K562 (cell line): ENCODE results near the gene COG4. TPM values are rescaled to one million over a fixed set of nuclear protein-coding genes. Genes with fewer than 3 reads are reported as not detected.
A peak's percentile ranks its signal among the peaks of the same experiment; 100 is the strongest.

Source experiments
- CHCHD3 ChIP-seq: fragments of 250-450 bp; sonication (Bioruptor Pico); IDR thresholded peaks from 2 replicates; pipeline ENCODE4 v2.1.2; 2022; ENCODE audit warnings: mild to moderate bottlenecking
- ELF2 ChIP-seq: fragments of 250-450 bp; sonication (Bioruptor Pico); IDR thresholded peaks from 2 replicates; pipeline ENCODE4 v1.5.0; 2021; ENCODE audit warnings: mild to moderate bottlenecking
- FOXJ2 ChIP-seq: fragments of 200-800 bp; sonication (Bioruptor generic); IDR thresholded peaks from 2 replicates; pipeline ENCODE4 v1.6.1; 2016; ENCODE audit warnings: missing genetic modification characterization, missing compliant biosample characterization
- GABPB1 ChIP-seq: sonication (generic); formaldehyde crosslinking; IDR thresholded peaks from 2 replicates; pipeline ENCODE4 v1.8.0; 2022; ENCODE audit warnings: mild to moderate bottlenecking, missing genetic modification reagents
- HNRNPLL ChIP-seq: fragments of 200-400 bp; formaldehyde crosslinking; IDR thresholded peaks from 2 replicates; pipeline ENCODE4 v1.6.1; 2017; ENCODE audit warnings: low read length, low read depth, mild to moderate bottlenecking; ENCODE audit not compliant: poor library complexity, severe bottlenecking
- NCOA1 ChIP-seq: fragments of 450-650 bp; IDR thresholded peaks from 2 replicates; pipeline ENCODE4 v1.6.1; 2016; ENCODE audit warnings: low read depth
- NCOA4 ChIP-seq: fragments of 450-650 bp; IDR thresholded peaks from 2 replicates; pipeline ENCODE4 v1.6.1; 2018; ENCODE audit warnings: mild to moderate bottlenecking; ENCODE audit not compliant: partially characterized antibody
- PCBP1 ChIP-seq: fragments of 200-400 bp; formaldehyde crosslinking; IDR thresholded peaks from 2 replicates; pipeline ENCODE4 v1.6.1; 2018; ENCODE audit warnings: mild to moderate bottlenecking, low read depth, low read length; ENCODE audit not compliant: poor library complexity, severe bottlenecking
- PCBP2 ChIP-seq: fragments of 200-400 bp; formaldehyde crosslinking; IDR thresholded peaks from 2 replicates; pipeline ENCODE4 v1.6.1; 2018; ENCODE audit warnings: low read length, low read depth, mild to moderate bottlenecking, moderate library complexity; ENCODE audit not compliant: poor library complexity, severe bottlenecking
- SMAD4 ChIP-seq: fragments of 250-450 bp; sonication (Bioruptor Pico); conservative IDR thresholded peaks from 2 replicates; pipeline ENCODE4 v1.8.0; 2021; ENCODE audit warnings: inconsistent platforms, mild to moderate bottlenecking, moderate library complexity
- ZNF175 ChIP-seq: fragments of 200-800 bp; sonication (Bioruptor generic); IDR thresholded peaks from 2 replicates; pipeline ENCODE4 v1.6.1; 2016; ENCODE audit warnings: low read depth, mild to moderate bottlenecking, missing genetic modification characterization, missing compliant biosample characterization
- ZNF764 ChIP-seq: fragments of 250-450 bp; sonication (Bioruptor Pico); IDR thresholded peaks from 2 replicates; pipeline ENCODE4 v1.4.0; 2020; ENCODE audit warnings: low read depth, mild to moderate bottlenecking, moderate library complexity
- ZNF766 ChIP-seq: fragments of 200-800 bp; sonication (Bioruptor generic); conservative IDR thresholded peaks from 2 replicates; pipeline ENCODE4 v1.6.1; 2016; ENCODE audit warnings: missing genetic modification characterization, missing compliant biosample characterization
- polyA plus RNA-seq, 8 experiments: library from polyadenylated mRNA; depleted of rRNA in 4 of 8; stranded (reverse) in 5 of 8; unstranded in 3 of 8; fragments of >200 nt; fragmentation: Nextera tagmentation in 2 of 8; fragmentation: Illumina TruSeq in 1 of 8; extraction: Ambion mirVana in 2 of 8; extraction: Trizol in 1 of 8; gene quantifications; 2 replicates each; pipeline versions ENCODE4 v1.2.1 to v1.2.3, GENCODE V29; 2011 to 2014; ENCODE audit warnings: inconsistent platforms in 1 of 8, missing spikeins in 1 of 8
- total RNA-seq, 7 experiments: library from RNA; depleted of rRNA in 6 of 7; stranded (reverse); fragments of >200 nt in 6 of 7; fragmentation: Illumina TruSeq in 2 of 7; extraction: Trizol in 2 of 7; gene quantifications; 2 replicates each; pipeline versions ENCODE4 v1.2.1 to v1.2.3, GENCODE V29; 2011 to 2021; ENCODE audit warnings: low replicate concordance in 1 of 7
- TF ChIP-seq, protein P1 (sequence below): fragments of 250-450 bp; sonication (Bioruptor Pico); IDR thresholded peaks from 2 replicates; pipeline ENCODE4 v1.5.0; 2021; ENCODE audit warnings: mild to moderate bottlenecking, borderline replicate concordance
- TF ChIP-seq, protein P2 (sequence below): fragments of 450-650 bp; IDR thresholded peaks from 2 replicates; pipeline ENCODE4 v1.7.0; 2016; ENCODE audit warnings: borderline replicate concordance
- TF ChIP-seq, protein P3 (sequence below): fragments of 250-450 bp; sonication (Bioruptor Pico); IDR thresholded peaks from 2 replicates; pipeline ENCODE4 v1.5.0; 2021
- TF ChIP-seq, protein P4 (sequence below): fragments of 450-650 bp; formaldehyde crosslinking; conservative IDR thresholded peaks from 2 replicates; pipeline ENCODE4 v1.4.0; 2022; ENCODE audit warnings: mild to moderate bottlenecking, missing genetic modification characterization
- TF ChIP-seq, protein P5 (sequence below), 2 experiments: fragments of 450-650 bp; conservative IDR thresholded peaks; 2 replicates each; pipeline ENCODE4 v1.6.1; 2017; ENCODE audit warnings: mild to moderate bottlenecking in 2 of 2, moderate library complexity in 2 of 2

COG4 gene
- total and polyA plus RNA-seq, 9 of the 15 experiments (the other 6 are each of a cell fraction or from before 2014, with no cell fraction given), result 13.7 to 73.9 (median 44.2) TPM

DNA sequence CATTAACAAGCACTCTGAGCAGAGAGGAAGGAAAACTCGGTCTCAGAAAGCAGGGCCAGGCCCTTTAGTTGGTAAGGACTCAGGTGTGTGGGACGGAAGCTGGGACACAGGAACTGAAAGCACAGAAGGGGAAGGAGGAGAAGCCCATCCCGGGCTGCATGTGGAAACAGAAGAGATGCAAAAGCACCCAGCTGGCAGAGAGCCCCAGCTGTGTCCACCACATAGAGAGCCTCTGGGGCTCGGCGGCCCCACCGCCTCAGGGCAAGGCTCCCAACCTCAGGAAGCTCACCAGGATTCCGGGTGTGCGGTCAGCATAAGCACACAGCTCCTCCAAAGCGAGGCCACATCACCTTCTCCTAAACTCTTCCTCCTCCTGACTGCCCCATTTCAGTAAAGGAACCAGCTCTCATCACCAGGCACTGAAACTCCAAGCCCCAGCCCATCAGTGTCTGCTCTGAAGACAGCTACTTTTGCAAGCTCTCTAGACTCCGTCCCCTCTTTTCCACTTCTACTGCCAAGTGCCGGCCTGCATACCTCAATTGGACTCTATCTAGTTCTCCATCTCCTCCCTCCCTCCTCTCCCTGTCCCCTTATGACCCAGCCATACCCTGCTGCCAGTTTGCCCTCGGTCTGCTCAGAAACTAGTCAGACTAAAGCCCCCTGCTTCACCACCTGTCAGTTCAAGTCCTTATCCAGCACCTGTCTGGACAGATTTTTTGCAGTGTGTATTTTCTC is 90.5 kb downstream of the COG4 start (continued):
- TF ChIP-seq NCOA1 (0 out of 2 replicates have a peak, but pooled peaks have one; percentile 22), PCBP1 (no peak), HNRNPLL (no peak), NCOA4 (no peak), ZNF766 (CRISPR knock-in tag) (no peak), FOXJ2 (tag) (peak; percentile 3), SMAD4 (CRISPR knock-in tag) (peak; percentile 45), ZNF175 (no peak), GABPB1 (CRISPR knock-in tag) (no peak), ZNF764 (CRISPR knock-in tag) (no peak), ELF2 (CRISPR knock-in tag) (no peak), PCBP2 (no peak), CHCHD3 (CRISPR knock-in tag) (no peak)
- TF ChIP-seq, protein P1, sequence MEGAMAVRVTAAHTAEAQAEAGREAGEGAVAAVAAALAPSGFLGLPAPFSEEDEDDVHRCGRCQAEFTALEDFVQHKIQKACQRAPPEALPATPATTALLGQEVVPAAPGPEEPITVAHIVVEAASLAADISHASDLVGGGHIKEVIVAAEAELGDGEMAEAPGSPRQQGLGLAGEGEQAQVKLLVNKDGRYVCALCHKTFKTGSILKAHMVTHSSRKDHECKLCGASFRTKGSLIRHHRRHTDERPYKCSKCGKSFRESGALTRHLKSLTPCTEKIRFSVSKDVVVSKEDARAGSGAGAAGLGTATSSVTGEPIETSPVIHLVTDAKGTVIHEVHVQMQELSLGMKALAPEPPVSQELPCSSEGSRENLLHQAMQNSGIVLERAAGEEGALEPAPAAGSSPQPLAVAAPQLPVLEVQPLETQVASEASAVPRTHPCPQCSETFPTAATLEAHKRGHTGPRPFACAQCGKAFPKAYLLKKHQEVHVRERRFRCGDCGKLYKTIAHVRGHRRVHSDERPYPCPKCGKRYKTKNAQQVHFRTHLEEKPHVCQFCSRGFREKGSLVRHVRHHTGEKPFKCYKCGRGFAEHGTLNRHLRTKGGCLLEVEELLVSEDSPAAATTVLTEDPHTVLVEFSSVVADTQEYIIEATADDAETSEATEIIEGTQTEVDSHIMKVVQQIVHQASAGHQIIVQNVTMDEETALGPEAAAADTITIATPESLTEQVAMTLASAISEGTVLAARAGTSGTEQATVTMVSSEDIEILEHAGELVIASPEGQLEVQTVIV (CRISPR knock-in tag), result no peak
- TF ChIP-seq, protein P2, sequence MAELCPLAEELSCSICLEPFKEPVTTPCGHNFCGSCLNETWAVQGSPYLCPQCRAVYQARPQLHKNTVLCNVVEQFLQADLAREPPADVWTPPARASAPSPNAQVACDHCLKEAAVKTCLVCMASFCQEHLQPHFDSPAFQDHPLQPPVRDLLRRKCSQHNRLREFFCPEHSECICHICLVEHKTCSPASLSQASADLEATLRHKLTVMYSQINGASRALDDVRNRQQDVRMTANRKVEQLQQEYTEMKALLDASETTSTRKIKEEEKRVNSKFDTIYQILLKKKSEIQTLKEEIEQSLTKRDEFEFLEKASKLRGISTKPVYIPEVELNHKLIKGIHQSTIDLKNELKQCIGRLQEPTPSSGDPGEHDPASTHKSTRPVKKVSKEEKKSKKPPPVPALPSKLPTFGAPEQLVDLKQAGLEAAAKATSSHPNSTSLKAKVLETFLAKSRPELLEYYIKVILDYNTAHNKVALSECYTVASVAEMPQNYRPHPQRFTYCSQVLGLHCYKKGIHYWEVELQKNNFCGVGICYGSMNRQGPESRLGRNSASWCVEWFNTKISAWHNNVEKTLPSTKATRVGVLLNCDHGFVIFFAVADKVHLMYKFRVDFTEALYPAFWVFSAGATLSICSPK, result no peak
- TF ChIP-seq, protein P3, sequence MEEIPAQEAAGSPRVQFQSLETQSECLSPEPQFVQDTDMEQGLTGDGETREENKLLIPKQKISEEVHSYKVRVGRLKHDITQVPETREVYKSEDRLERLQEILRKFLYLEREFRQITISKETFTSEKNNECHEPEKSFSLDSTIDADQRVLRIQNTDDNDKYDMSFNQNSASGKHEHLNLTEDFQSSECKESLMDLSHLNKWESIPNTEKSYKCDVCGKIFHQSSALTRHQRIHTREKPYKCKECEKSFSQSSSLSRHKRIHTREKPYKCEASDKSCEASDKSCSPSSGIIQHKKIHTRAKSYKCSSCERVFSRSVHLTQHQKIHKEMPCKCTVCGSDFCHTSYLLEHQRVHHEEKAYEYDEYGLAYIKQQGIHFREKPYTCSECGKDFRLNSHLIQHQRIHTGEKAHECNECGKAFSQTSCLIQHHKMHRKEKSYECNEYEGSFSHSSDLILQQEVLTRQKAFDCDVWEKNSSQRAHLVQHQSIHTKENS (CRISPR knock-in tag), result no peak
- TF ChIP-seq, protein P4, sequence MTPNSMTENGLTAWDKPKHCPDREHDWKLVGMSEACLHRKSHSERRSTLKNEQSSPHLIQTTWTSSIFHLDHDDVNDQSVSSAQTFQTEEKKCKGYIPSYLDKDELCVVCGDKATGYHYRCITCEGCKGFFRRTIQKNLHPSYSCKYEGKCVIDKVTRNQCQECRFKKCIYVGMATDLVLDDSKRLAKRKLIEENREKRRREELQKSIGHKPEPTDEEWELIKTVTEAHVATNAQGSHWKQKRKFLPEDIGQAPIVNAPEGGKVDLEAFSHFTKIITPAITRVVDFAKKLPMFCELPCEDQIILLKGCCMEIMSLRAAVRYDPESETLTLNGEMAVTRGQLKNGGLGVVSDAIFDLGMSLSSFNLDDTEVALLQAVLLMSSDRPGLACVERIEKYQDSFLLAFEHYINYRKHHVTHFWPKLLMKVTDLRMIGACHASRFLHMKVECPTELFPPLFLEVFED (CRISPR knock-in tag), result peak; percentile 89
- TF ChIP-seq, protein P5, sequence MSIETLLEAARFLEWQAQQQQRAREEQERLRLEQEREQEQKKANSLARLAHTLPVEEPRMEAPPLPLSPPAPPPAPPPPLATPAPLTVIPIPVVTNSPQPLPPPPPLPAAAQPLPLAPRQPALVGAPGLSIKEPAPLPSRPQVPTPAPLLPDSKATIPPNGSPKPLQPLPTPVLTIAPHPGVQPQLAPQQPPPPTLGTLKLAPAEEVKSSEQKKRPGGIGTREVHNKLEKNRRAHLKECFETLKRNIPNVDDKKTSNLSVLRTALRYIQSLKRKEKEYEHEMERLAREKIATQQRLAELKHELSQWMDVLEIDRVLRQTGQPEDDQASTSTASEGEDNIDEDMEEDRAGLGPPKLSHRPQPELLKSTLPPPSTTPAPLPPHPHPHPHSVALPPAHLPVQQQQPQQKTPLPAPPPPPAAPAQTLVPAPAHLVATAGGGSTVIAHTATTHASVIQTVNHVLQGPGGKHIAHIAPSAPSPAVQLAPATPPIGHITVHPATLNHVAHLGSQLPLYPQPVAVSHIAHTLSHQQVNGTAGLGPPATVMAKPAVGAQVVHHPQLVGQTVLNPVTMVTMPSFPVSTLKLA (conservative IDR thresholded peaks at IDR 0.05), result no peak
